GM21515 (cell line): Measurements from ENCODE around the gene STAT3.
A peak's percentile ranks its signal among the peaks of the same experiment; 100 is the strongest.

ENCODE experiments used
- ATAC-seq: cut with Tn5 transposase; IDR thresholded peaks from one replicate; pipeline ENCODE4 v1.9.1; 2021; ENCODE audit not compliant: unreplicated experiment

Gene STAT3

DNA sequence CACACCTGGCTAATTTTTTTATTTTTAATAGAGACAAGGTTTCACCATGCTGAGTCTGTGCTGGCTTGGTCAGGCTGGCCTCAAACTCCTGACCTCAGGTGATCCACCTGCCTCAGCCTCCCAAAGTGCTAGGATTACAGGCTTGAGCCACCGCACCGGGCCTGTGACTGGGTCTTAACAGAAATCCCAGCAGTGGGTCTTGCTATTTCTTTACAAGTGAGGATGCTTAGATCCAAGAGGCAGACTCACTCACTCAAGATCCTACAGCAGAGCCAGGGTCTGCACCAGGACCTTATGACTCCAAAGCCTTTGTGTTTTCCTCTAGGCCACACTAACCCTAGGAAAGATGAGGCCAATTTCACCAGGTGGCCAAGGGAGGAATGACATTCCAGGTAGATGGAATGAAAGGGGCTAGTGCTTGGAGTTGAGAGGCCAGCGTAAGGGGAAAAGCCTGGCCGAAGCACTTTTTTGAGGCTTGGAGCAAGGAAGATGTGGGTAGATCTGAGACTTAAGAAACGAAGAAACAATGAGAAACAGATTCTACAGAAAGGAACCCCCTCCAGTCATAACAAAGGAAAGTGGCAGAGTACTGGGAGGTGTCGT, 105.7 kb downstream of the STAT3 start:
- ATAC-seq, result no peak

DNA sequence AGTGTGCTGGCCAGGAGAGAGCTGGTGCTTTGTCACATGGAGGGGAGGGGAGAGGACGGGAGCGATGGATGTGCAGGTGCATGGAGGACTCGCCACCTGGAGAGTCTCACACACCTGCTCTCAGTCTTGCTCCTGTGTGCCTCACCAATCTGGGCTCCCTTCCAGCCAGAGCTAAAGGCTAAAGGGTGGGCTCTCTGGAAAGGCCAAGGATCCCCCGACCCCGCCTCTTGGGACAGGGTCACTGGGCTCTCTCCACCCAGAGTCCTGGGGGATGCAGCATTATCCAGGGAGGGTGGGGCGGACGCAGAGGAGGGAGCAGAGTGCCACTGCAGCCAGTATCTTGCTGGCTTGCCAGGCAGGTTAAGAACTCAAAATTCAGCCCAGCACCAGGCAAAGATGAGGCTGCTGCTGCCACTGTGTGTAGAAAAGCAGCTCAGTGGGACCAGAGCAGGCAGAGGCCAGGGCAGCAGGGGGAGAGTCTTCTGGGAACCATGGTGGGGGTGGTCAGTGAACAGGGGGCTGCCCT, 106.6 kb downstream of the STAT3 start:
- no peak for ATAC-seq

DNA sequence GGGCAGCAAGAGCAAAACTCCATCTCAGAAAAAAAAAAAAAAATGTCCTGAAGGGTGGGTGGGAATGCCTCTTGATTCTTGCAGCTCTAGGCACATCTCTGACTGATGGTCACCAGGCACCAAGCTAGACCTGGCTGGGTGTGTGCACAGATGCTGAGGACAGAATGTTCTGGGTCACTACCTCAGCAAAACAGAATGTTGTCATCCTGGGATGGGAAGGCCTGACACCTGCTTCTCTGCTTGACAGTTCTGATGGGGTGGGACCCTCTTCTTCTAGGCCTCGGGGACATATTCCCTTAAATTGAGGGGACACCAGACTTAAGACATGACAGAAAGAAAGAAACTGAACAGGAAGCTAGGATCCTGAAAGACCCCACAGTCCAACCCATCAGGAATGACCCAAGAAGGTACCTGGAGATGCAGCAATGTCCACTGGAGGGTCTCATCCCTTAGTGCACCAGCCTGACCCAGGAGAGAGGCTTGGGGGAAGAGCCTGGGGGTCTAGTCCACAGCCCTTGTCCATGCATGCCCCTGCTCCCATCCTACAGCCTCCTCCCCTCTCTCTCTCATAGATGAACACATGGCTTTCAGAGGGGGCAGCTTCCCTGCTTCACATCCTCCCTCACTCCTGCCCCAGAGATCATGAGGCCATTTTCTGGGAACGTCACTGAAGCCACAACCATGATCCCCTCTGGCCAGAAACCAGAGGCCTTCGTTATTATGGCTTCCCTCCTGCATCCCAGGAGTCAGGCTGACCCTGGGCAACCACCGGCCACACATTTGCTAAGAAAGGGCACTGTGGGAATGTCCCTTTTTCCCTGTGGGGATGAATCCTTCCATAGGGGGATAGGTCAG, 108.2 kb downstream of the STAT3 start:
- no peak for ATAC-seq

DNA sequence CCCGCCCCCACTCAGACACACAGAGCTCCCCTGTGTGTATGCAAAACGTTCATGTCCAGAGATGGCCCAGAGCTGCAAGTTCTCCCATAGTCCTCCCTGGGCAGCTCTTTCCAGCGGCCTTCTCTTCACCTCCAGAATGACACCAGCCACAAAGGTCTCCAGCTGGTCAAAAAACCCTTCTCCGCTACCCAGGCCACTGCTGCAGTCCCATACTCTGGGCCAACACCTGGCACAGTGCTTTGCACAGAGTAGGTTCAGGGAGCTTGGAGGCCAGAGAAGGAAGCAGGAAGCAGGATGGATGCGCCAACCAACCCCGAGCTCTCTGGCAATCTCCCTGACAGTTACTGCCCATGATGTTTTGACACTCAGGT, 110.9 kb downstream of the STAT3 start:
- ATAC-seq, result no peak

DNA sequence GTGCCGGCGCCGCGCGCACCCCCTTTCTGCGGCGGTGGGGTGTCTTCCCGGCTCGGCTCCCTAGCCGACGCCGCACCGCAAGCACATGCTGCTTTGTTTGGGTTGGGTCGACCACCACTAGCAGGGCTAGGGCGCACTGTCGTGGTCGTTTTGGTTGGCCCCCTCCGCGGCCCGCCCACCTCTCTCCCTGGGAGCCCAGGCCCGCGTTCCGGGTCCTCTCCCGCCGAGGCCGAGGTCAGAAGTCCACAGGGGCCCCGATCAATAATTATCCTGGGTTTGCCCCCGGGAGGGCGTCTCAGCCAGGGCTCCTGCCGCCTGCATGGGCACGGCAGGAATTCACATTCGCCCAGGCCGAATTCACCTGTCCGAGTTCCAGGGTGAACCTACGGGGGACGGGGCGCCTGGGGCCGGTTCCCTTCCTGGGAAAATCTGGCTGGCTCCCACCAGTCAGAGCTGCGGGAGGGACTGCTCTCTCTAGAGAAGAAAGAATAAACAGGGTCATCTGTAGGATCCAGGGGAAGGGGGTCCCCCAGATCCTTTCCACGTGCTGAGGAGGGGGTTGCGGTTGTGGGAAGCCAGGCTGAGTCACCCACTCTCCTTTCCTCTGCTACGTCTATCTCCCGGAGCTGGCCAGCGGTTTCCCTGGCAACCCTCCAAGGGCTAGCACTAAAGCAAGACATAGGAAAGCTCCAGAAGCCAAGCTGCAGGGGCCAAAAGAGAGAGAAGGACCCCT, 111.5 kb downstream of the STAT3 start:
- peak; percentile 6 for ATAC-seq

DNA sequence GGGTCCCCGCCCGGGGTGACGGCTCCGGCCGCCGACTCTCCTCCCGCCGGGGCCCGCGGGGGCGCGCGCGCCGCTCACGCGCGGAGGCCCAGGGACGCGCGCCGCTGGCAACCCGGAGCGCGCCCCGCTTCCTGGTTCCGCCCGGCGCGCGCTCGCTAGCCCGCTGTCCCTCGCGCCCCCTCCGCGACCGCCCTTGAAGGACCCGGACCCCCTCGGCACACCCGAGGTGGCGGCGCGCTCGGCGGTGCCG, 112.0 kb downstream of the STAT3 start, which contains the start of gene STAT5B:
Gene STAT5B, minus strand, starts transcription at position 33 of the 250 bp plus-strand sequence. CDS start 44,264 bp downstream, outside the sequence.
- peak; percentile 51 for ATAC-seq

DNA sequence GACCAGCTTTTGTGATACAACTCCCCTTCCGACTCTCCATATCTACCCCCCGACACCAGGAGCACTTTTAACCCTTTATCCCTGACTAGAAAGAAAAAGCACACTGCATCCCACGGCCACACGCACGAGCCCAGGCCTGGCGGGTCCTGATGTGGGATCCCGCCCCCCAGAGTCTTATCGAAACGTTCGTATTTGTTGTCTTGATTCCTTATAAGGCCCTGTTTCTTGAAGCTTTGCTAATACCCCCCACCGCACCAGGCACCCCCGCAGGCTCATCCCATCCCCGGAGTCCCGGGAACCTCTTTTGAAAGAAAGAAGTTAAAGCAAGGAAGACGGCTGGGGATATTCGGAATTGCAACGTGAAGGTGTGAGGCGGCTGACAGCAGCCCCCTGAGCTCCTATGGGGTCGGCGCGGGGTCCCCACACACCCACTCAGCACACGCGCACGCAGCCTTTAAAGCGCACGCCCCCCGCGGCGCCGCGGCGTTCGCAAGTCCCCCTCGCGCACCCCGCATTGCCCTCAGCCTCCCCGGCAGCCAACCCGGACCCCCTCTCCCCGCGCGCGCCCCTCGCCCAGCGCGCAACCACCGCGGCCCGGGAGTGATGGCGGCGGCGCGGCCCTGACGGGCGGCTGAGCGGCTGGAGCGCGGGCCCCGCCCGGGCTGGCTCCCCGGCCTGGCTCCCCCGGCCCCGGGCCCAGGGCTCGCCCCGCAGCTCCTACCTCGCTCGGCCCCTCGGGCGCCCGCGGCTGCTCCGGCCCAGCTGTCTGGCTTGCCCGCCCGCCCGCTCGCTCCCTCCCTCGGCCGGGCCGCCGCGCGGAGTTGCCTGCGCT, 112.5 kb downstream of the STAT3 start:
- peak; percentile 33 for ATAC-seq

DNA sequence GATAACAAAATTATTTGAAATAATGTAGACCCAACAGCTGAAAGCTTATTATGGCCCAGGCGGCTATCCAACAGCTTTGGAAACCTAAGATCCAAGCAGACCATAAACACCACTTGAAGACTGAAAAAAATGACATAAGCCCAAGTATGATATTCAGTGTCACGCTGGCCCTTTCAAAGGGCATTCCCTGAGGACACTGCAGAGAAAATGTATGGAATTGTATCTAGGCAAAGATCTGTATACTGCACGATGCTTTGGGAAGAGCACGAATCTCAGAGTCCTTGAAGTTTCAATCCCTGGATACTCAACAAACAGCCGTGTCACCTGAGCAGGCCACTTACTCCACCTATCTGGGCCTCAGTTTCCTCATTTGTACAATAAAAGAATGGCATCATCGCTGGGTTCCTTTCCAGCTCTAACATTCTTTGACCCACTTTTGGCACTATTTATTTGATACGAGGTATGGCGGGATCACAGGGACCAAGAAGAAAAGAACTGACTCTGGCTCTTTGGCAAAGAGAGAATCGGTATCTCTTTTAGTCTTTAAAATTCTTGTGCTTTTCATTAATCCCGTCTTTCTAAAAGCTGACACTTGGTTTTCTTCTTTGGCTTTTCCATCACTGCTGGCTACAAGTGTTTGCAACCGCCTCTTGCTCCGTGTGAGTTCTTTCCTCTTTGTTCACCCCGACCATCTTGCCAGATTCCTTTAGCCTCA, 113.3 kb downstream of the STAT3 start:
- ATAC-seq, result no peak

DNA sequence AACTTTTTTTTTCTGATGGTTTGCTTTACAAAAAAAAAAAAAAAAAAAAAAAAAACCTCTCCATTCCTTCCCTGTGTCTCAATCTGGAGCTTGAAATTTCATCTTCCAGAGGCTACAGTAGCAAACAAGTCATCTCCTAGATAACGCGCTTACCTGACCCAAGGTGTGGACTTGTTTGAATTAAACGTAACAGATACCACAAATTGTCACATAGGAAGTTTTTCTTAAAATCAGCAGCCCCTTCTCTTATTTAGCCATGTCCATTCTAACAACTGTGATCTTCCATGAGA, 114.0 kb downstream of the STAT3 start:
- no peak for ATAC-seq

DNA sequence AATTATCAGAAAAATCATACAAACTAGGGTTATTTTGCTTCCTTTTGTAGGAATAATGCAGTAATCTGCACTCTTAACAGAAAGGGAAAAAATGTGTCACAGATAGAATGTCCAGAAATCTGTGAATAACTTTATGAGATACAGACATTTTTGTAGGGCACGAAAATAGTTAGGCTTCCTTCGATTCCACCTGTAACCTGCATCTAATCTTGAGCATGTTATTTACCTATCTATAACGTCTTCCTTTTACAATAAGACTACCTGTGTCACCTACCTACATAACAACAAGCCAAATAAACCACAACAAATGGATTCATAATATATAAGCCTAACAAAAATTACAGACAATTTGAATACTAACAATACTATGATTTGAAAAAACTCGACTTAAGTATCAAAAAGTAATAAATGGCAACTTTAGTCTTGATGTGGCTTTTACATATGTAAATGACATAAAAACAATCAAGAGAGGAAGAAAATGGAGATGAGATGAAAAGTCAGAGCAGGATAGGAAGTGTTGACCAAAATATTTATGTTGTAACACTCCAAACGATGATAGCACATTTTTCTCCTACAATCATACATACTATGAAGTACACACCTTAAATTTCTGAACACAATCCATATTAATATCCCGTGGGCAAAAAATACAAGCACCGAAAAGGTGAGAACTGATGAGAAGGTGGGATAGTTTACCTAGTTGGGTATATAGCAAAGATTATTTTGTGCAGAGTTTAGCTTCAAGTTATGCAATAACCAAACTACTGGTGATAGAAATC, 114.6 kb downstream of the STAT3 start:
- no peak for ATAC-seq

DNA sequence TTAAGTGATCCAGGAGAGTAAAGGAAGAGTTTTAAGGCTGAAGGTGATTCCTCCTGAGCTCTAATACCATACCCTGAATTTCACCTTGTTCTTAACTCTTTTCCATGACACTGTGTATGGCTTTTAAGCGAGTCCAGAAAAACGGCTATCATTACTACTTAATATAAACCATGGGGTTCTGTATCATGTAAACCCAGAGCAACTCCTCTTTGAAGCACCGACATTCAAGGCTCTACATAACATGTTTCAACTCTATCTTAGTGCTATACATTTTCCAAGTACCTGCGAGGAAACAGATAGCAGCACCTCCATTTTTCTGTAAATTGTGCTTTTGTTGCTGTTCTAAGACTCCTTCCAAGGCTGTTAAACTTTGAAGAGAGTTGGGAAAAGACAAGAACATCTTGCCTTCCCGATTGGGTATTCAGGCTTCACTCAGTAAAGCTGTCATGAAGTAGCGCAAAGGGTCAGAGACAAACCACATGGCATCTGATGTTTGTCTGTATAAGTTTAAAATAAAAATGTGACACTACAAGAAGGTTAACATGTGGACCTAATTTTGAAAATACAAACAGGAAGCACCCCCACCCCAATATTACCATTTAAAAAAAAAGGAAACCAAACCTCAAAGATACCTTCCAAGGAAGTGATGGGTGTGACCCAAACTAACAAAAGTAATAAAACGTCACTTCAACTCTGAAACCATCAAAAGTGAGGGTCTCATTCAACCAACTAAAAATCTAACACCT, 115.9 kb downstream of the STAT3 start:
- no peak for ATAC-seq

DNA sequence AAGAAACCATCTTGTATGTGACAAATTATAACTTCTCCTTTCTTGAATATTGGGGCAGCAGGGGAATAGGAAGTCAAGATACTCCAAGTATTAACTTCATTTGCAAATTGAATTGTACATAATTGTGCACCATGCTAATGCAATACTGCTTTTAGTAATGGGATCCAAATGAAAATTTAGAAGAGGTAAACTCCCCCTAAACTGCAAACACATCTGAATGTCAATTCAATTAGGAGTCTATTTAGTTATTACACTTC, 116.5 kb downstream of the STAT3 start:
- ATAC-seq, result no peak

DNA sequence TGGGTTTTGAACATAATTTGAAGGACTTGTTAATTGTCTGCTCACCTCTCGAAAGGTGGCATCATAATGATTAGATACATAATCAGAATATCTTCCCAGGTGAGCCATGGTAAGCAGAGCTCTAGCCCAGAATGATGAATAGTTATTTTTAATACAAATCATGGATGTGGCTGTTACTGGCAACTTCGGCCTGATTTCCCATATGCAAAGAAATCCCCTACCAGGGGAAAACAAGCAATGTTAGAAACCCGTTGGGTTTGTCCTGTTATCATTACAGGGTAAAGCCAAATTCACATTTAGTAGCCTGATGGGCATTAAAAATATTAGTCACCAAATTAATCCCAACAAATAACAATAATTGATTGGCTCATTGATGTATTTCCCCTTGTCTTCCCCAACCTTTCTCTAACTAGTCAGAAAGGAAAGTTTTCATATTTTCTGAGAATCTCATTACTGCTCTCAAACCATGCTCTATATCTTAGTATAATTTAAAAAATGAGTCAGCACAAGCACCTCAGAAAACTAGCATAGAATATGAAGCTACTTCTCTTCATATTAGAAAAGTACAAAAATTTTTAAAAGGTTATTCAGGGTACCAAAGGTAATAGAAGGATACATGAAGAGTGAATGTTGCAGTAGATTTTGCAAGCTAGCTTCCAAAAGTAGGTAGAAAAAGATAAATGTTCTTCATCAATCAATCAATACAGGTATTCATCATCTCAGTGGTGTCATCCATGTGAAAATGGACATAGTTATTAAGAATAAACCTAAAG, 117.0 kb downstream of the STAT3 start:
- no peak for ATAC-seq

DNA sequence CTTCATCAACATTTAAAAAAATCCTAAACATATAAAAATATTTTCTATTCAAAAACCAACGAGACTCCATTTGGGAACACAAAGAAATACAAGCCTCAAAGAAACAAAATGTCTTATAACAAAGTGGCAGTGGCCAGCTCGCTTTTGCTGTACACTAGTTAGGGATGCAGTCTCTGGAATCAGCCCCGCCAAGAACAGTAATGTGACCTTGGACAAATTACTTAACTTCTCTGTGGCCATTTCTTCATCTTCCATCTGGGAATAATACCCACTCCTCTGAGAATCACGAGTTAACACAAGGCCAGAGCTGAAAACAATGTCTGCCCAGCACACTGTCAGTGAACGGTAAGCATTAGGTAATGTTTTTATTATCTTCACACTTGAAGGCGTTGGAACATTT, 117.6 kb downstream of the STAT3 start:
- ATAC-seq, result no peak

DNA sequence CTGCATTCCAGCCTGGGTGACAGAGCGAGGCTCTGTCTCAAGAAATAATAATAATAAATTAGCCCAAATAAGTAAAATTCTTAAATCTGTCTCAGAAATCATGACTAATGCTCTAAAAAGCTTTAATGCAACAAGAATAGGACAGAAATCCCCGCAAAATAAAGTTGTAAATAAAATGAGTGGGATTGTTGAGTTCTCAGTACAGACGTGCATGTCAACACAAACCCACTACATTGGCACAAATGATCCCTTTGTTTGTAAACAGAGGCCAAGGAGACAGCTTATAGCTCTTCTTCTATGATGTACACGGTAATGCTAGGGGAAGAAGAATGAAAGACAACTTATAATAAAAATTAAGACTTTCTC, 118.1 kb downstream of the STAT3 start:
- no peak for ATAC-seq

DNA sequence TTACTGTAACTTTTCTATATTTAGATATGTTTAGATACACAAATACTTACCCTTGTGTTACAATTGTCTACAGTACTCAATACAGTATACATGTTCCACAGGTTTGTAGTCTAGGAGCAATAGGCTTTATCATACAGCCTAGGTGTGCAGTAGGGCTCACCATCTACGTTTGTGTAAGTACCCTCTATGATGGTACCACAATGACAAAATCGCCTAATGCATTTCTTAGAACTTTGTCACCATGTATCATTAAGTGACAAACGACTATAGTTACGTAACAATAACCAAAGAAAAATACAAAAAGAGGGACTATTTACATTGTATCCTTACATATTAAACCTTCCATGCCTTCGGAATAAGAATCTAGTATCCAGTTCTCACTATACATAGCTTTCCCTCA, 120.0 kb downstream of the STAT3 start:
- no peak for ATAC-seq

DNA sequence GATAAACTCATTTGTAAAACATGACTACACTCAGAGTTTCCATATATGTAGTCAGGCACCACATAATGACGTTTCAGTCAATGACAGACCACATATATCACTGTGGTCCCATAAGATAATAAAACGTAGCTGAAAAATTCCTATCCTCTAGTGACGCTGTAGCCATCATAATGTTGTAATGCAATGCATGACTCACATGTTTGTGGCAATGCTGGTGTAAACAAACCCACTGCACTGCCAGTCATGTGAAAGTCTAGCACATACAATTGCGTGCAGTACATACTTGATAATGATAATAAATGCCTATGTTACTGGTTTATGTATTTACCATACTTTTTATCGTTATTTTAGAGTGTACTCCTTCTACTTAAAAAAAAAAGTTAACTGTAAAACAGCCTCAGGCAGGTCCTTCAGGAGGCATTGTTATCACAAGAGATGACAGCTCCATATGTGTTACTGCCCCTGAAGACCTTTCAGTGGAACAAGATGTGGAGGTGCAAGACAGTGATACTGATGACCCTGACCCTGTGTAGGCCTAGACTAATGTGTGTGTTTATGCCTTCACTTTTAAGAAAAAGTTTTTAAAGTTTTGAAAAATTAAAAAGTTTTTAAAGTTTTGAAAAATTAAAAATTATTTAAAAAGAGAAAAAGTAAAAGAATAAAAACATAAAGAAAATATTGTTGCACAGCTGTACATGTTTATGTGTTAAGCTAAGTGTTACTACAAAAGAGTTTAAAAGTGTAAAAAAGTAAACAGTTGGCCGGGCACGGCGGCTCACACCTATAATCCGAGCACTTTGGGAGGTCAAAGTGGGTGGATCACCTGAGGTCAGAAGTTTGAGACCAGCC, 121.1 kb downstream of the STAT3 start:
- ATAC-seq, result no peak

DNA sequence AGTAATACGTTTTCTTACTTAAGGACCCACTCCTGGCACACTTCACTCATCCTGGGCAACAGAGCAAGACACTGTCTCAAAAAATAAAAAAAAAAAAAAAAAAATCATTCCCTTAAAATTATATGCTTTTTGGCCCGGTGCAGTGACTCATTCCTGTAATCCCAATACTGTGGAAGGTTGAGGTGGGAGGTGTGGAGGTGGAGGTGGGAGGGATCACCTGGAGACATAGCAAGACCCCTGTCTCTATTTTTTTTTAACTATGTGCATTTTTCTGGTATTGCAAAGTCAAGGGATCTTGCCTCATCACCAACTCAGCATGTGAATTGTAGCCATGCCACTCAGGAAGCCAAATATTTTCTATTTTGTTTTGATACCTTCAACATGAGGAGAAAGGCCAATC, 121.8 kb downstream of the STAT3 start:
- ATAC-seq, result no peak
